SU-DHL-6 (cell line): Measurements from ENCODE around the gene XIRP1.
A peak's percentile ranks its signal among the peaks of the same experiment; 100 is the strongest.

ENCODE experiments used
- H2AFZ ChIP-seq: fragments of 200-600 bp; sonication (generic); 2 replicates; pipeline ENCODE4 v1.6.1; 2014; ENCODE audit warnings: low read depth, mild to moderate bottlenecking, moderate library complexity, mixed read lengths, antibody characterized with exemption, low read length; ENCODE audit not compliant: severe bottlenecking
- H3F3A ChIP-seq: fragments of 200-600 bp; shearing (Covaris generic); 2 replicates; pipeline ENCODE4 v1.6.0; 2016; ENCODE audit warnings: antibody characterized with exemption, mild to moderate bottlenecking; ENCODE audit not compliant: insufficient read depth
- H3K27ac ChIP-seq: fragments of 200-600 bp; sonication (generic); 2 replicates; pipeline ENCODE4 v1.5.1; 2016; ENCODE audit warnings: low read depth, mild to moderate bottlenecking, low read length, moderate library complexity, mixed read lengths
- H3K27me3 ChIP-seq: fragments of 200-600 bp; sonication (generic), shearing (Covaris generic); 2 replicates; pipeline ENCODE4 v1.6.0; 2014; ENCODE audit warnings: mild to moderate bottlenecking, low read length
- H3K36me3 ChIP-seq: fragments of 200-600 bp; sonication (generic); 2 replicates; pipeline ENCODE4 v1.6.1; 2014; ENCODE audit warnings: mild to moderate bottlenecking, low read length, mixed read lengths
- H3K4me2 ChIP-seq: fragments of 300-600, 200-600 bp; shearing (Covaris generic), sonication (generic); 2 replicates; pipeline ENCODE4 v1.6.0; 2014; ENCODE audit warnings: low read length, low read depth, mild to moderate bottlenecking; ENCODE audit not compliant: poor library complexity, severe bottlenecking
- H3K4me3 ChIP-seq: fragments of 200-600 bp; sonication (generic); 2 replicates; pipeline ENCODE4 v1.5.1; 2014; ENCODE audit warnings: antibody characterized with exemption, low read length, mild to moderate bottlenecking, mixed read lengths; ENCODE audit not compliant: insufficient read depth, poor library complexity, severe bottlenecking
- H3K79me2 ChIP-seq: fragments of 200-600 bp; sonication (generic); 2 replicates; pipeline ENCODE4 v1.6.1; 2014; ENCODE audit warnings: mild to moderate bottlenecking, low read length, moderate library complexity; ENCODE audit not compliant: insufficient read depth
- H3K9ac ChIP-seq: fragments of 200-600 bp; sonication (generic); 2 replicates; pipeline ENCODE4 v1.7.0; 2014; ENCODE audit warnings: mild to moderate bottlenecking, low read length
- H3K9me2 ChIP-seq: fragments of 200-600 bp; sonication (generic); replicated peaks from 2 replicates; pipeline ENCODE4 v1.6.1; 2014; ENCODE audit warnings: low read length; ENCODE audit not compliant: insufficient read depth
- H3K9me3 ChIP-seq: fragments of 200-600 bp; sonication (generic); 2 replicates; pipeline ENCODE4 v1.6.1; 2014; ENCODE audit warnings: low read length, mixed read lengths; ENCODE audit not compliant: insufficient read depth
- H4K20me1 ChIP-seq: fragments of 200-600 bp; sonication (generic); 2 replicates; pipeline ENCODE4 v1.6.1; 2014; ENCODE audit warnings: low read depth, mild to moderate bottlenecking, antibody characterized with exemption, low read length, moderate library complexity, mixed read lengths
- CTCF ChIP-seq: fragments of 200-600 bp; sonication (generic); IDR thresholded peaks from one replicate; pipeline ENCODE4 v1.5.1; 2017; ENCODE audit warnings: antibody characterized with exemption, mild to moderate bottlenecking, low read length, moderate library complexity; ENCODE audit not compliant: insufficient read depth, poor library complexity, severe bottlenecking
- EZH2phosphoT487 ChIP-seq: fragments of 200-600 bp; sonication (generic), shearing (Covaris generic); conservative IDR thresholded peaks from 2 replicates; pipeline ENCODE4 v1.6.1; 2018; ENCODE audit warnings: mild to moderate bottlenecking, antibody characterized with exemption, low read length, moderate library complexity, mixed read lengths

XIRP1 gene

GRCh38 chr3:39149059-39149455, 43.3 kb downstream of the XIRP1 start:
- Histone ChIP-seq H3K27me3 (no peaks in the 10 kb centered on the region), H3K9me3 (no peaks in the 10 kb centered on the region), H3K36me3 (no peaks in the 10 kb centered on the region), H4K20me1 (no peaks in the 10 kb centered on the region), H3K27ac (no peak overlapping the region), H2AFZ (no peak overlapping the region), H3K4me3 (no peak overlapping the region), H3K9ac (peak overlapping the region; percentile 2; the same call in 1 of the 2 replicates), H3K79me2 (no peaks in the 10 kb centered on the region; the same call in 1 of the 2 replicates), H3K9me2 (no peaks in the 10 kb centered on the region), H3F3A (no peaks in the 10 kb centered on the region), H3K4me2 (peak overlapping the region; percentile 32)
- no peak for TF ChIP-seq CTCF
- no peak for TF ChIP-seq EZH2phosphoT487

- Histone ChIP-seq H3K4me2 (peak overlapping the region; percentile 32), H4K20me1 (no peaks in the 10 kb centered on the region), H3K27me3 (no peaks in the 10 kb centered on the region), H3K9me3 (no peaks in the 10 kb centered on the region), H3K4me3 (no peak overlapping the region), H3K79me2 (no peaks in the 10 kb centered on the region; the same call in 1 of the 2 replicates), H3K9me2 (no peaks in the 10 kb centered on the region), H3K27ac (no peak overlapping the region; the same call in 1 of the 2 replicates), H3F3A (no peaks in the 10 kb centered on the region), H2AFZ (no peak overlapping the region), H3K36me3 (no peaks in the 10 kb centered on the region), H3K9ac (peak overlapping the region; percentile 2; the same call in 1 of the 2 replicates)
- TF ChIP-seq EZH2phosphoT487 = no peak
Measured at GRCh38 chr3:39148435-39149058, 43.8 kb downstream of the XIRP1 start.

GRCh38 chr3:39147711-39148434, 44.5 kb downstream of the XIRP1 start:
- Histone ChIP-seq H2AFZ (no peak overlapping the region), H3F3A (no peaks in the 10 kb centered on the region), H3K9me2 (no peaks in the 10 kb centered on the region), H3K9ac (peak overlapping the region; percentile 2; the same call in 1 of the 2 replicates), H3K79me2 (no peaks in the 10 kb centered on the region; the same call in 1 of the 2 replicates), H3K4me3 (no peak overlapping the region), H3K9me3 (no peaks in the 10 kb centered on the region), H3K4me2 (peak overlapping the region; percentile 32), H3K36me3 (no peaks in the 10 kb centered on the region), H4K20me1 (no peaks in the 10 kb centered on the region), H3K27me3 (no peaks in the 10 kb centered on the region), H3K27ac (peak overlapping the region; percentile 8; the same call in 1 of the 2 replicates)
- no peak for TF ChIP-seq CTCF
- TF ChIP-seq EZH2phosphoT487 = no peak
